NCI-H2107 treated with DMSO at 0.1 percent for 48 hours (cell line): ENCODE measurements around the gene MXD3.
A peak's percentile ranks its signal among the peaks of the same experiment; 100 is the strongest.
"Not testable (repeated sequence)": the region's sequence is repeated elsewhere in the genome, so short reads cannot be mapped to it uniquely, and the experiment has no call there.

Source experiments
- DNase-seq: peaks from one replicate; lab custom pipeline; 2025; ENCODE audit not compliant: unreplicated experiment; lab: John Stamatoyannopoulos, UW

MXD3 gene

DNA sequence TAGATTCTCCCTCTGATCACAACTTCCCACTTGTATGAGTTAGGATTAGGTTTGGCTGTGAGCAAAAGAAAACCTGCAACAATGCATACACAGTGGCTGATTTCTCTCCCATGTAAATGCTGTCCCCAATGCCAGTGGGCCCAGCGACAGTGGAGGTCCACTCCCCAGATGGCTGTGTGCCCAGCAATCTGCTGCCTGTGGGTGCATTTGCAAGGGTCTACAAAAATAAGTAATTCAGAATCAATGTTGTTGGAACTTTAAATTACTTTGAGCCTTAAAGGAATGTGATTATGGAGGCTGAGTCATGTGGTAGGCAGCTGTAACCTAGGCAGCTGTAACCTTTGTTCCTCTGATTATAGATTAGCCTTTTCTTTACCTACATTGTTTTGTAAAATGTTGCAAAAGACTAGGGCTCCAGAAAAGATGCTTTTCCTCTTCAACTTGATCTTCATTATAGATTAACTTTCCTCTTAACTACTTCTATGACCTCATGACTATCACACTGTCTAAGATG lies 14.2 kb upstream of the MXD3 start:
- no peak for DNase-seq

DNA sequence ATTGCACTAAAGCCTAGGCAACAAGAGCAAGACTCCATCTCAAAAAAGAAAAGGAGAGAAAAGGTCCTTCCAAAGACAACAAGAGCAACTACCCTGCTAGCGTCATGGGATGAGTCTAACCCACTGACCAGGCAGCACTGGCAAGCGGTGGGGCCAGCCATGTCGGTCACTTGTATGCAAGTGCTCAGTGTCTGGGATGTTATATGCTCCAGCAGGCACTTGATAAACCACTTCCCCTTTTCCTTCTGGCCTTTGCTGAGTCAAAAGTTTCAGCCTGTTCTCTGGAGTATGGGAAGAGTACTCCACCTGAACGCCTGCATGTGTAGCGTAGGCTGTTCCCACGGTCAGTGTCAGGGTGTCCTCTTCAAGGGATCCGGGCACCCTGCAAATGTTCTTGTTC lies 9.2 kb upstream of the MXD3 start:
- no peak for DNase-seq

DNA sequence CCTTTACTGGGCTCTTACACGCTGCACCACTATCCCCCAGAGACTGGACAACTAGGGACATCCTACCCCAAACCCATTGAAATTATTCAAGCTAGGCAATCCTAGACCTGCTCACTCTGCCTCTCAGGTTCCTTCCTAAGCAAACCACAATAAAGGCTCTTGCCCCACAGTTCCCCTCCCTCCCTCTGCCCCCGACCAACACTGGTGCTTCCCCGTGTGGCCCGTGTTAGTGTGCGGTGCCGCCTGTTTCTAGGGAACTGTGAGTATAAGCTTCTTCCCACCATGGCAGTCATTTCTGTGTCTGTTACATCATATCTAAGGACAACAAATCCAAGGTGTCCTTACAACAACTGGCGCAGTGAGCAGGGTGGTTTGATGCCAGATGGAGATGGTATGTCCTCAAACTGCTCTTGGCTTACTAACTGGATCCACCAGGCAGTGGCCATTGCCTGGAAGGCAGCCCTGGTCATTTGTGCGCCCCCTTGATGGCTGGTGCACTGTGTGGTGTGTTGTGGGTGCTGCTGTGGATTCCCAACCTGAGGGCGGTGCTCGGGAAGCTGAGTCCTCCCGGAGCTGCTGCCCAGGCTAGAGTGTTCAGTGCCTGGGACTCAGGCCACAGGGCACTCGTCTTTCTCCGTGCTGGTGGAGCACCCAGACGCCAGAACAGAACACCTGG lies 8.4 kb upstream of the MXD3 start:
- no peak for DNase-seq

DNA sequence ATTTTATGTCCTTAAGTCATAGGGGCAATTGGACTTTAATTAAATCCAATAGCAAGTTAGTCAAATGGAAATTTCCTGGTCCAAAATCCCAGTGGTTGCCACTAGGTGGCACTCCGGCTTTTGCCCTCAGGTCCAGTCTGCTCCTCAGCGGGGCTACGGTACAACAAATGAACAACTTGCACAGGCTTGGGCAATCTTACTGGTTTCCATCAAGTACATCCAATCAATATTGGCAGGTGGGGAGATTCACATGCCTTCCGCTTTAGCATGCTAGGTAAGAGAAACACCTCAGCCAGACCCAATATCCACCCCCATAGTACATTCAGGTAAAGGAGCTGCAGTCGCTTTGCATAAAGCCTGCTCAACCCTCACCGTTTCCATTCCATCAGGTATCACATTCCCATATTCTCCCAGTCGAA lies 6.3 kb upstream of the MXD3 start:
- peak; percentile 57 for DNase-seq

DNA sequence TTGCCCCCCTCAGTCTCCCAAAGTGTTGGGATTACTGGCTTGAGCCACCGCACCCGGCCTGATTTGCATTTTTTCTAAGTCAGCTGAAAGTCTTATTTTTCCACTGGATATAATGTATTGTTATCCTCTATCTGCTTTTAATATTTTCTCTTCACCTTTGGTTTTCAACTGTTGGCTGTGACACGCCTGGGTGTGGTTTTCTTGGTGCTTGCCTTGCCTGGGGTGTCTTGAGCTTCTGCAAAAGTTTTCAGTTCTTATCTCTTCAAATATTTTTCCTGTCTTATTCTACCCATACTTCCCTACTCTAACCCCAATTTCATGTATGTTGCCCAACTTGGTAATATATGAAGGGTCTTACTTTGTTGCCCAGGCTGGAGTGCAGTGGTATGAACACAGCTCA lies 4.3 kb upstream of the MXD3 start:
- DNase-seq, result no peak

DNA sequence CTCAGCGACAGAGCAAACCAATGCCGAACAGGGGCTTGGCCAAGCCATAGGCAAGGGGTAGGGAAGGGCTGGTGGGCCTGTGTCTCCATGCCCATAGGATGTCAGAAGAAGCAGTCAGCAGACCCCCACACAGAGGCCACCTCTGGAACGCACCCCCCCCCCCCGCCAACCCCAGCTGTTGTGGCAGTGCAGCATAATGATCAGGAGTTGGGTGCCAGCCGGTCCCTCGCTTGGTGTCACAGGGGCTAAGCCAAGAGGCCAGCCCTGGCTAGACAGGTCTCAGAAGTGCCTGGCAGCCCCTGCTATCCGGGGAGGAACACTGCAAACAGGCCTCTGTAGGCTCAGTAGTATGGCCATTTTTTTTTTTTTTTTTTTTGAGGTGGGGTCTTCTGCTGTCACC lies 3.7 kb upstream of the MXD3 start:
- no peak for DNase-seq

DNA sequence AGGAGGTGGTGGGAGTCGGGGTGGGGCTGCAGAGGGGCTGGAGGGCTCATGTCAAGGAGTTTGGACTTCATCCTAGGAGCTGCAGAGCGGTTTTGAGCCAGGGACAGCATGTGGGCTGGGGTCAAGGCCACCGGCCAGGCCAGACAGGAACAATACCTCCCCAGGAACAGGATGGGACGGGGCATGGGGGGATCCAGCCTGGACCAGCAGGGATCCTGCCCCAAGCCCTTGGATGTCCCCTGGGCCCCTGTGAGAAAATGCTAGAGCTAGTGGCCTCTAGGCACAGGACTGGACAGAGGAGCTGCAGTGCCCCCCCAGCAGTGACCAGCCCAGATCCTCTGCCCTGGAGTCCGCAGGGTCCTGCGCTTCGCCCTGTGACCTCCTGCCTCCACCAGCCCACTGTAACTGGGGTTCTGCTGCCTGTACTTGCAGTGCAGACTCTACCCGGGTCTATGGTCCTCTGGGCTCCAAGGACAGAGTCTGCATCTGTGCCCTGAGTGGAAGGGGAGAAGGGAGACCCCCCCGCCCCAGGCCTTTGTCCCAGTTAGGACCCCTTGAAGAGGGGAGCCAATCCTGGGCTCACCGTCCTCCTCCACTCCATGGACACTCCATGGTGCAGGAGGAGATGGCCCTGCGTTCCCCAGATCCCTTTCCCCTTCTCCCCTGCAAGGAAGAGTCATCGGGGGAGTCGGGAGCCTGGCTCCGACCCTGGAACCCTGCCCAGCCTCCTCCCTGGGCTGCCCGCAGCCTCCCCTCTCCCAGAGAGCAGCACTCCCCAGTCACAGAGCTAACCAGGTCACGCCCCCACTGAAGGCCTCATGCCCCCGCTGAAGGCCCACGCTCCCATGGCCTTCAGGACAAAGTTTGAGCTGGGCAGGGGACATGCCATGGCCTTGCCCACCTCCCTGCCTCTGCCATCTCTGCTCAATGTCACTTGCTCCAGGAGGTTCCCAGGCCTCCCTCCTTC lies 3.0 kb upstream of the MXD3 start:
- DNase-seq, result no peak

DNA sequence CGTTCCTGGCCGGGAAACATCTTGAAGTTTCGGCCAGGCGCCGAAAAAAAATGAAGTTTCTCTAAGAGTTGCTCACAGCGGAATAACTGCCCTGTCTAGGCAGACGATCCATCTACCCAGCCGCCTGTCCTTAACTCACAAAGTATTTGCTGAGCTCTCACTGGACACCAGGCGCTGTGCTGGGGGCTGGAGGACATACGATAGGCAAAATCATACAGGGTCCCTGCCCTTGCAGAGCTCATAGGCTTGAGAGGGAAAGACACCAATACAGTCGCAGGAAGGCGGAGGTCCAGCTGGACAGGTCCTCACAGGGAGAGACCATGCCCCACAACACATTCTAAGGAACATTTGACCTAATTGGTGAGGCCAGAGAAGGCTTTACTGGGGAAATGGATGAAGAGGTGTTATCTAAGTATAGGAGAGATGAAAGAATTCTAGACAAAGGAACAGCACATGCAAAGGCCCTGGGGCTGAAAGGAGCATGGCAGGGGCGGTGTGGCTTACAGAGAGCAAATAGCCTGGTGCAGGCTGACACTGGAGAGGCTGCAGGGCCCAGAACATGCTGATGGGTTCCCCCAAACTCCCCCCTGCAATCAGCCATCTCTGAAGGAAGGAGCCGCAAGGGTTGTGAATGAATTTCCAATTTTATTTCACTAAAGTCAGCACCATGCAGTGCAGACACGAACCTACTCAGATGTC lies 2.0 kb upstream of the MXD3 start:
- DNase-seq, result no peak

DNA sequence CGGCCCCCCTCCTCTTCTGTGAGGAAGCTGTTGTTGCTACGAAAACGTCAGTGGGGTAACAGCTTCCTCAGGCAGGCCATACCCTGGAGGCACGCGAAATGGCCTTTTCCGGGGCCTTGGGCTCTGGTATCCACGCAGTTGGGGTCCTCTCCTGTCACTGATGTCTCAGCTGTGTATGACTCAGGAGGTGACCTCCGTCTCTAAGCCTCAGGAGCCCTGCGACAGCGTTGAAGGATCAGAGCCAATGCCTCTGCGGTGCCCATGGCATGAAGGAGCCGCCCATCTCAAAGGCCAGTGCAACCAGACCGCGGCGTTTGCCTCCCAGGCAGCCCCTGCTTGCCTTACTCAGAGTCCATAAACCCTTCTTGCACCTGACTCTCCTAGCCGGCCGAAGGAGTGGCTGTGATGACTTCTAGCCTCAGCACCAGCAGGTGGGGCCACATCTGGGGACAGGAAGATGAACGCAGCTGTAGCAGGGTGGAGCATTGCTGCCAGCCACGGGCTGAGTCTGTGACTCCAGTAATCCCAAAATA lies 1.0 kb upstream of the MXD3 start:
- DNase-seq, result no peak

DNA sequence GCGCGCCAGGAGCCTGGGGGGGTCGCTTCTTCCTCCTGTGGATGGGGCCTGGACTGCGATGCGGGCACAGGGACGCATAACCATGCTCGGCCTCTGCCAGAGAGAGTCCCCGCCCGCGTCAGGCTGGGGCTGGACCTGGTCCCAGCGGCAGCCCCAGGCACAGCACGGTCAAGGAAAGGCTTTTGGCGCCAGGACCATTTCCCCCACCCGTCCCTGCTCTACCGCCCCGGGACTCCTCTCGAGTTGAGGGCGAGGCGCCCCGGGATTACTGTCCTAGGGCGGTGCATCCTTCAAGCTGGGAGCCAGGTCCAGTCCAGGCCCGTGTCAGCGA lies 341 bp downstream of the MXD3 start:
- DNase-seq, result no peak

DNA sequence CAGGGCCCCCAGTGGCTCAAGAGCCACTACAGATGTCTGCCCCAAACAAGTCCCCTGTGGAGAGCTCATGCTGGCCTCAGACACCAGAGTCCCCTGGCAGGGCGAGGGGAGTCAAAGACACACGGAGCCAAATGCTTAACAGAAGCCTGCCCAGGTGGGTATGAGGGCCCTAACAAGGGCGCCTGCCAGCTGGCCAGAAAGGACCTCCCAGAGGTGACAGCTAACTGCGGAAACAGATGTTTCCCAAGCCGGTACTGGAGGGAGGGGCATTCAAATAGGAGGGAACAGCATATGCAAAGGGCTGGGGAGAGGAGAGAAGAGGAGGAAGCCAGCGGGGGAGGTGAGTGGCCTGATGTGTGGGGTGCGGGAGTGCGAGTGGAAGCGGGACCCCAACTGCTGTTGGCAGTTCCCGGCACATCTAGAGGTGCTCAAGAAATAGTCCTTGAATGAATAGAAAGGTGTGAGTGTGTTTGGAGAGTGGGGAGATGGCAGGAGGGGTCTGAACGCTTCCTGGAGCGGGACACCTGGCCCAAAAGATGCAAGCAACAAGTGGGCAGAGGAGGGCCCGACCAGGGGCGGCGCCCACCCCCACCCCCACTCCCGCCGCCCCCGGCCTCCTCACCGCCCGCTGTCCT lies 824 bp downstream of the MXD3 start:
- DNase-seq, result no peak

DNA sequence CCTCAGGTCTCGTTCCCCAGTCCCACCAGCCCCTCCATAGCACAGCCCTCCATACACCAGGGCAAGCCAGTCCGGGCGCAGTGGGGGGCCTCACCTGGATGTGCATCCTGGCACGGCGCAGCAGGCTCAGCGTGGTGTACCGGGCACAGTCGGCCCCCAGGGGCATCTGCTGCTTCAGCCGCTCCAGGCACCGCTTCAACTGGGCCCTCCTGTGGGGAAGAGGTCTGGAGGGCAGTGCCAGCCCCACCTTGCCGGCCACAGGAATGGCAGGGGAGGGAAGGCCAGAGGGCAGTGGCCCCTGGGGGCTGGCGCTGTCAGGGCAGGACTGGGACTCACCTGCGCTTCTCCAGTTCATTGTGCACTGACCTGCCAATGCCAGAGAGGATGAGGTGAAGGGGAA lies 1.4 kb downstream of the MXD3 start:
- DNase-seq, result no peak

DNA sequence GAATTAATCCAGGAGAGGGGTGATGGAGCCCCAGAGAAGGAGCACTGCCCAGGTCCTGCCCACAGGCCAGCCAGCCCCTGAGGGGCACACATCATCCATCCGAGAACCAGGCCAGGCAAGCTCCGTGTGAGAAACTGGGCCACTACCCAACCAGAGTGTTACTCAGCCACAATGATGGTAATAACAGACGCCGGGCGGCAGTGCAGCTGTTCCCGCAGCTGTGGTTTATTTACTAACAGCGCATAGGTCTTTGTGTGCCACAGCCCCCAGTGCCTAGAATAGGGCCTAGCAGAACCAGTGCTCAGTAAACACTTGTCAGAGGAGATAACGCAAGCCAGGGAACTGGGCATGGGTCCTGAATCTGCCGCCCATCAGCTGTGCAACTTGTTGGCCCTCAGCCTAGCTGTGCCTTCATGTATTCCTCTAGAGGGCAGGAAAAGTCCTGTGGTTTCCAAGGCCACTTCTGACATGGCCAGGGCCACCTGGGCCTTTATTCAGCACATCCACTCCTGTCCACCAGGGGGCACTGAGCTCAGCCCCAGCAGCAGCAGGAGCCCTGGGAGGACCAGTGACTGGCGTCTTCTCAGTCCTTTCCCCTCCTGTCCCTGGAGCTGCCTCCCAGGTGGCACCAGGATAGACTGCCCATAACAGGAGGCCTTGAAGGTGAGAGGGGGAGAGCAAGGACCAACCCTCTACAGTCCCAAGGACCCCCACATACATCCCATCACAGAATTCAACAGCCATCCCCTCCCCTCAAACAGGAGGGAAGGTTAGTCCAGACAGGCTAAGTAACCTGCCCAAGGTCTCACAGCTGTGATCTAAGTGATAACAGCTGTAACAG lies 2.1 kb downstream of the MXD3 start:
- no peak for DNase-seq

DNA sequence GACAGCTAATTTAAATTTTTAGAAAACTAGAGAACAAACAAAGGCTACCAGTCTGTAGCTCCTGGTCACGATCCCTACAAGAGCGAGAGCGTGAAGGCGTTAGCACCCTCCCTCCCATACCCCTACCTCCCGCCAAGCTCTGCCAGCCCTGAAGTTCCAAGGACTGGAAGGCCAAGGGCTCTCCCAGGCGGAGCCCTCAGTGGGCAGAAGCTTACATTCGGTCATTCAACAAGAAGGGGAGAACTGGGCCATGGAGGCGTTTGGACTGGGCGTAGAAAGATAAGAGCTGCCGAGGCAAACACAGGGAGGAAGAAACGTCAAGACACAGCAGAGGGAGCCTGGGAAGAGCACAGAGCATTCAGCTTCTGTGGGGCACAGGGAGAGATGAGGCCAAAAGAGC lies 3.0 kb downstream of the MXD3 start:
- no peak for DNase-seq

DNA sequence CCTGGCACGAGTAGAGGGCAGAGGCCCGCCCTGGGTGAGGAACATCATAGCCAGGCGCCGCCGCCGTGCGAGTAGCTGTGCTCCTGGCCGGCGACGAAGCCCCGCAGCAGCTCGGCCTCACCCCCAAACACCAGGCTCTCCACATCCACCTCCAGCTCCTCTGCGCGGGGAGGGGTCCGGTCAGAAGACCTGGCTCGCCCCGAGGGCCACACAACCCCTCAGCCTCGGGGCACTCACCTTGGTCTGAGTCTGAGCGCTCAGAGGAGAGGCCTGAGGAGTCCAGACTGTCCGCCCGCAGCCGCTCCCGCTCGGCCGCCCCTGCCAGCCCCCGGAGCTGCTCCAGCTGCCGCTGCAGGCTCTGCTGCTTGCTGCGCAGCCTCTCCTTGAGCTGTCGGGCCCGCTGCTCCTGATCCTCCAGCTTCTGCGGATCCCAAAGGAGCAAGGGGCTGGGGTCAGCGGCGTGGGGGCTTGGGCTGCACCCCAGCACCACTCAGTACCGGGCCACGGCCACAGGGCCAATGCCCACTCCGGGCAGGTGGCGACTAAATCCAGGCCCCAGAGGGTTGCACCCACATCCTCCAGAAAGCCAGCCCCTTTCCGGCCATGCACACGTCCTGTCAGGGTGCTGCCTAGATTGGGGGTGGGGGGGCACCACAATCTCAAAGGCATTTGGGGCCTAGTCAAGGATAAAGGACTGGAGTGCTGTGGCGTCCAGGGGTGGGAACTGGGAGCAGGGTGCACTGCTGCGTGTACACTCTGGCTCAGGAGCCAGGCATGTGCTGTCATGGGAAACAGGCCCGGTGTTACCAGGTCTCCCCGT lies 3.9 kb downstream of the MXD3 start:
- no peak for DNase-seq

DNA sequence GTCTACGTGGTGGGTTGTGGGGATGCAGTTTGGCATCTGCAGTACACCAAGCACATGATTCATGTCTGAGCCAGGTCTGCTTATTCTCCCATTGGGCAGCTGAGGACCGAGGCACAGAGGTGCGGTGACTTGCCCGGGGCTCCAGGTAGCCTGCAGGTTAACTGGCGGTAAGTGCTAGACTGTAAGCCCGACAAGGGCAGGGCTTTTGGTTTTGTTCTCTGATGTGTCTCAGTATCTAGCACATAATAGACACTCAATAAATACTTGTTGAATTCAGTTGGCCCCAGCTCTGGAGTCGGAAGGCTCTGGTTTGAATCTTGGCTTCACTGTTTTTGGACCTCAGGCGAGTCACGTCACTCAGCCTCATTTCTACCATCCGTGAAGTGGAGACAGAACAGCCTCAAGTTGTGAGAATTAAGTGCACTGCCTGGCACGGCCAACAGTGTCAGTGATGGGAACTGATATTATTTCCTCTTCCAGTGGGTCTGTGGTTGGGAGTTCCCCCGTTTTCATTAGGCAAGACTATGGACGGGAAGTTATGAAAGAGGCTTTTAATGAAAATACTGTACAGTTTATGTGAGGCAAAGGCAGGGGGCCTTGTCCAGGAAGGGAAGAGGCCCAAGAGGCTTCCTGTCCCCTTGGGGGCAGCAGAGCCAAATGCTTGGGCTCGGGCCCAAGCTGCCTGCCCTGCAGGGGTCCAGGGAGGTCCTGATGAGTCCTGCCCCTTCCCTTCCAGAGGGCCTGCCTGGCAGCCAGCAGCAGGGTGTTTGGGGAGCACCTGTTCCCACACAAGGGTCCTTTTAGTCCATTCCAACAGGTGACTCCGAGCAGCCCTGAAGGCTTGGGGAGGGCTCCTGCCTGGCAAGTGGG lies 4.8 kb downstream of the MXD3 start:
- DNase-seq, result no peak

DNA sequence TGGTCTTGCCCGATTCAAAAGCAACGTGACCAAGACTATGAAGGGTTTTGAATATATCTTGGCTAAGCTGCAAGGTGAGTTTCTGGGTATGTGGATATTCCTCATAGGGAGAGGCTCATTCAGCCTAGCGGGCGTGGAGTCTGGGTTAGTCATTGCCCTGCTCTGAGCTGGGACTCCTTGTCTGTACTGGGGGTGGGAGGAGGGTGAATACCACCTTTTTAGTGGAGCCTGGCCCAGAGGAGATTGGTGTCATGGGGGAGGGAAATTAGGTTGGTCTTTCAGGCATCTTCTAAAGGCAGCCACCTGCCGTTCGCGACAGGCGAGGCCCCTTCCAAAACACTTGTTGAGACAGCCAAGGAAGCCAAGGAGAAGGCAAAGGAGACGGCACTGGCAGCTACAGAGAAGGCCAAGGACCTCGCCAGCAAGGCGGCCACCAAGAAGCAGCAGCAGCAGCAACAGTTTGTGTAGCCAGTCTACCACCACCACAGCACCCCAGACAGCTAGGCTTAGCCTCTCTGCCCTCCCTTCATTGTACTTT lies 5.5 kb downstream of the MXD3 start:
- DNase-seq, result not testable (repeated sequence)
